ENCODE measurements around the gene LIMS1. TPM values are rescaled to one million over a fixed set of nuclear protein-coding genes. Genes with fewer than 3 reads are reported as not detected.
"Not testable (repeated sequence)": the region's sequence is repeated elsewhere in the genome, so short reads cannot be mapped to it uniquely, and the experiment has no call there.

The LIMS1 gene
- polyA plus RNA-seq, 3 donors: 44.0 to 130 (median 124) TPM

DNA sequence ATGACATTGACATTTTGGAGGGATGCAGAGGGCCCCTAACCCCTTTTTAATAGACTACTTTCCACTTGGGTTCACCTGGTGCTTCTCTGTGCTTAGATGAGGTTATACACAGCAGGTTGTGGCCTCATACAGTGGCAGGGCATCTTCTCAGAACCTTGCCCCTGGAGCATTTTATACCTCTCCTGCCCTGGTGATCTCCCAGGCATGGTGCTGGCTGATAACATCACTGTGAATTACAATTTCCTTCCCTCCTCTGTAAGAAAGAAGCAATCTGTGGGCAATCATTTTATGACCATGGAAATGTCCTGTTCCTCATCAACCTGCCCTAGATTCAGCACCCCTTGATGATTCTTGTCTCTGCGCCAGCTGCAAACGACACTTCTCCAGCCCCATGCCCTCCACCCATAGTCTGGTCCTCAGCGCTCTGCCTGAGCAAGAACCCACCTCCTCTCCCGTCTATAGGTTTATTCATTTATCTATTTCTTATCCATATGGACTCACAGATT lies 143.0 kb downstream of the LIMS1 start:
- H3K9me3 ChIP-seq (replicated peaks in 1 of 2; ENCODE audit: control insufficient read depth in 1 of 2, insufficient read depth in 1 of 2, low read length in 2 of 2); H3K27ac ChIP-seq (ENCODE audit: low read depth in 1 of 2, low read length in 2 of 2); H3K27me3 Mint-ChIP-seq (ENCODE audit: low read depth in 3 of 3); H3K4me1 ChIP-seq (ENCODE audit: control insufficient read depth in 1 of 2, insufficient read depth in 2 of 2, low read length in 2 of 2); H4K20me1 ChIP-seq (ENCODE audit: insufficient read depth, low read length); H3K27me3 ChIP-seq (ENCODE audit: control insufficient read depth in 2 of 2, insufficient read depth in 2 of 2, low read length in 2 of 2); H3K9ac ChIP-seq (ENCODE audit: insufficient read depth, low read length, poor library complexity, severe bottlenecking); DNase-seq; H3K4me3 ChIP-seq (replicated peaks in 1 of 3; ENCODE audit: low read depth in 2 of 3, low read length in 3 of 3); H3K4me2 ChIP-seq (replicated peaks; ENCODE audit: extremely low read depth, low read length, poor library complexity, severe bottlenecking); H2AFZ ChIP-seq (ENCODE audit: insufficient read depth, low read depth, low read length, poor library complexity, severe bottlenecking); H3K79me2 ChIP-seq (ENCODE audit: insufficient read depth, low read length); intact Hi-C loops (cut with micrococcal nuclease); H3K4me1 Mint-ChIP-seq; H3K9me3 Mint-ChIP-seq; H3K4me3 Mint-ChIP-seq: not testable (repeated sequence)
- Mint-ChIP-seq H3K36me3 (peaks cover 49 to 71% of the 10 kb centered on the region in 2 donors), H3K27ac (peak overlapping the region in 3 of 7 donors; percentile 3 to 74 (median 46))
- peaks cover 42 to 82% of the 10 kb centered on the region in 2 donors for H3K36me3 ChIP-seq (replicated peaks in 1 of 2; ENCODE audit: control insufficient read depth in 1 of 2, insufficient read depth in 2 of 2, low read length in 2 of 2)
- no CpG with 5 or more reads among the region's 4 CpGs for WGBS (ENCODE audit: insufficient coverage)

DNA sequence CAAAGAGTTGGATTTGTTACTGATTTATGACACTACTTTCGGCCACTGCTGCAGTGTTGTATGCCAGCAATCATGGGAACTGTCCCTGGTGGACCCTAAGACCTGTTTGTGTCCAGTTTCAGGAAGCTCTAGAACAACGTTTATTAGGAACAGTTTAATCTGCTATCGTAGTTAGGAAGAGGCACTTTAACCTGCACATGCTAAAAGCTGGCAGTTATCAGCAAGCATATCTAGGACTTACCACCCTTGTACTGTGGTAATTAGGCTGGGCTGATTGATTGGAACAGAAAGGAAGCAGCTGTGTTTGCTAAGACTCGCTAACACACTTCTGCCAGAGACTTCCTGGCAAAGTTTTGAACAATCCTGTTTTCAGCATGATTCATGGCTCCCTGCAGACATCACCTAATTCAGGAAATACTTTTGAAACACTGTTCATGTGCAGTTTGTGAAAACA lies 144.0 kb downstream of the LIMS1 start:
- H3K9me3 Mint-ChIP-seq; H3K4me1 ChIP-seq (ENCODE audit: control insufficient read depth in 1 of 2, insufficient read depth in 2 of 2, low read length in 2 of 2); intact Hi-C loops (cut with micrococcal nuclease); H3K4me3 Mint-ChIP-seq; H3K9ac ChIP-seq (ENCODE audit: insufficient read depth, low read length, poor library complexity, severe bottlenecking); H3K9me3 ChIP-seq (replicated peaks in 1 of 2; ENCODE audit: control insufficient read depth in 1 of 2, insufficient read depth in 1 of 2, low read length in 2 of 2); H3K27ac ChIP-seq (ENCODE audit: low read depth in 1 of 2, low read length in 2 of 2); H2AFZ ChIP-seq (ENCODE audit: insufficient read depth, low read depth, low read length, poor library complexity, severe bottlenecking); H3K4me2 ChIP-seq (replicated peaks; ENCODE audit: extremely low read depth, low read length, poor library complexity, severe bottlenecking); H3K79me2 ChIP-seq (ENCODE audit: insufficient read depth, low read length); H3K4me1 Mint-ChIP-seq; DNase-seq; H3K4me3 ChIP-seq (replicated peaks in 1 of 3; ENCODE audit: low read depth in 2 of 3, low read length in 3 of 3); H3K27me3 ChIP-seq (ENCODE audit: control insufficient read depth in 2 of 2, insufficient read depth in 2 of 2, low read length in 2 of 2); H4K20me1 ChIP-seq (ENCODE audit: insufficient read depth, low read length); H3K27me3 Mint-ChIP-seq (ENCODE audit: low read depth in 3 of 3): not testable (repeated sequence)
- H3K27ac Mint-ChIP-seq: peak overlapping the region in 3 of 7 donors; percentile 30 to 78 (median 65)
- H3K36me3 ChIP-seq (replicated peaks in 1 of 2; ENCODE audit: control insufficient read depth in 1 of 2, insufficient read depth in 2 of 2, low read length in 2 of 2): peaks cover 48 to 86% of the 10 kb centered on the region in 2 donors
- no CpG with 5 or more reads among the region's 4 CpGs for WGBS (ENCODE audit: insufficient coverage)
- peaks cover 46 to 74% of the 10 kb centered on the region in 2 donors for H3K36me3 Mint-ChIP-seq

DNA sequence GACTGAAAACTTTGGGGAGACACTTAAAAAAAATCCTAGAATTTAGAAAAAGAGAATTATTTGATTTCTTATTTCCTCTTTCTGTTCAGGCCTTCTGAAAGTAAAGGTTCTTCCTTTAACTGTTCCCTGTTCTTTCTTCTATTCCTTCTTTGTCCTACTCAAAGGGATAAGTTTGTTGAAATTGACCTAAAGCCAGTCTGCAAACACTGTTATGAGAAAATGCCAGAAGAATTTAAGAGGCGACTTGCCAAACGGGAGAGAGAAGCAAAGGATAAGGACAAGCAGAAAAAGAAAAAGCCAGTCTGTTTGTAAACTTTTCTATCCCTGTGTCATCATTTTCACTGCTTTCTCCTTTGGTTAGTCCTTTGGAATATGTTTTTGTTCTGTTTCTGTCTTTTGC lies 146.5 kb downstream of the LIMS1 start:
- peaks cover 63 to 92% of the 10 kb centered on the region in 2 donors for H3K36me3 ChIP-seq (replicated peaks in 1 of 2; ENCODE audit: control insufficient read depth in 1 of 2, insufficient read depth in 2 of 2, low read length in 2 of 2)
- H3K9me3 Mint-ChIP-seq; H4K20me1 ChIP-seq (ENCODE audit: insufficient read depth, low read length); H3K27me3 Mint-ChIP-seq (ENCODE audit: low read depth in 3 of 3); H3K4me2 ChIP-seq (replicated peaks; ENCODE audit: extremely low read depth, low read length, poor library complexity, severe bottlenecking); H3K9me3 ChIP-seq (replicated peaks in 1 of 2; ENCODE audit: control insufficient read depth in 1 of 2, insufficient read depth in 1 of 2, low read length in 2 of 2); DNase-seq; H3K27ac ChIP-seq (ENCODE audit: low read depth in 1 of 2, low read length in 2 of 2); H3K4me3 Mint-ChIP-seq; H3K4me3 ChIP-seq (replicated peaks in 1 of 3; ENCODE audit: low read depth in 2 of 3, low read length in 3 of 3); H2AFZ ChIP-seq (ENCODE audit: insufficient read depth, low read depth, low read length, poor library complexity, severe bottlenecking); H3K4me1 ChIP-seq (ENCODE audit: control insufficient read depth in 1 of 2, insufficient read depth in 2 of 2, low read length in 2 of 2); H3K9ac ChIP-seq (ENCODE audit: insufficient read depth, low read length, poor library complexity, severe bottlenecking); intact Hi-C loops (cut with micrococcal nuclease); H3K27me3 ChIP-seq (ENCODE audit: control insufficient read depth in 2 of 2, insufficient read depth in 2 of 2, low read length in 2 of 2); H3K4me1 Mint-ChIP-seq; H3K79me2 ChIP-seq (ENCODE audit: insufficient read depth, low read length): not testable (repeated sequence)
- Mint-ChIP-seq H3K36me3 (peaks cover 48 to 77% of the 10 kb centered on the region in 2 donors), H3K27ac (peak overlapping the region in 3 of 7 donors; percentile 23 to 66 (median 55))
- WGBS (ENCODE audit: insufficient coverage): no CpG with 5 or more reads among the region's 2 CpGs

- H3K4me3 Mint-ChIP-seq; H3K27me3 ChIP-seq (ENCODE audit: control insufficient read depth in 2 of 2, insufficient read depth in 2 of 2, low read length in 2 of 2); H3K27ac ChIP-seq (ENCODE audit: low read depth in 1 of 2, low read length in 2 of 2); H3K79me2 ChIP-seq (ENCODE audit: insufficient read depth, low read length); H4K20me1 ChIP-seq (ENCODE audit: insufficient read depth, low read length); DNase-seq; H3K9me3 ChIP-seq (replicated peaks in 1 of 2; ENCODE audit: control insufficient read depth in 1 of 2, insufficient read depth in 1 of 2, low read length in 2 of 2); H3K4me2 ChIP-seq (replicated peaks; ENCODE audit: extremely low read depth, low read length, poor library complexity, severe bottlenecking); H2AFZ ChIP-seq (ENCODE audit: insufficient read depth, low read depth, low read length, poor library complexity, severe bottlenecking); H3K27me3 Mint-ChIP-seq (ENCODE audit: low read depth in 3 of 3); H3K9me3 Mint-ChIP-seq; H3K9ac ChIP-seq (ENCODE audit: insufficient read depth, low read length, poor library complexity, severe bottlenecking); H3K4me3 ChIP-seq (replicated peaks in 1 of 3; ENCODE audit: low read depth in 2 of 3, low read length in 3 of 3); intact Hi-C loops (cut with micrococcal nuclease); H3K4me1 ChIP-seq (ENCODE audit: control insufficient read depth in 1 of 2, insufficient read depth in 2 of 2, low read length in 2 of 2); H3K4me1 Mint-ChIP-seq: not testable (repeated sequence)
- Mint-ChIP-seq H3K36me3 (peaks cover 9 to 24% of the 10 kb centered on the region in 2 donors), H3K27ac (peak overlapping the region in 2 of 7 donors; percentile 14 to 43)
- peaks cover 17 to 20% of the 10 kb centered on the region in 2 donors for H3K36me3 ChIP-seq (replicated peaks in 1 of 2; ENCODE audit: control insufficient read depth in 1 of 2, insufficient read depth in 2 of 2, low read length in 2 of 2)
- WGBS (ENCODE audit: insufficient coverage): 100% methylated on average over 1 of the region's 15 CpGs
Measured at GRCh38 chr2:108688818-108689756, 154.8 kb downstream of the LIMS1 start.

Measured in CD14-positive monocyte (primary cell).